VCaP (cell line): Measurements from ENCODE around the gene PRKG1.

ENCODE experiments used
- H3K27ac ChIP-seq: fragments of 450-650 bp; 2 replicates; pipeline ENCODE4 v1.5.1; 2017
- TF ChIP-seq, protein P1 (sequence below): fragments of 450-650 bp; conservative IDR thresholded peaks from 2 replicates; pipeline ENCODE4 v1.5.1; 2017; ENCODE audit warnings: mild to moderate bottlenecking, moderate library complexity

PRKG1 gene

DNA sequence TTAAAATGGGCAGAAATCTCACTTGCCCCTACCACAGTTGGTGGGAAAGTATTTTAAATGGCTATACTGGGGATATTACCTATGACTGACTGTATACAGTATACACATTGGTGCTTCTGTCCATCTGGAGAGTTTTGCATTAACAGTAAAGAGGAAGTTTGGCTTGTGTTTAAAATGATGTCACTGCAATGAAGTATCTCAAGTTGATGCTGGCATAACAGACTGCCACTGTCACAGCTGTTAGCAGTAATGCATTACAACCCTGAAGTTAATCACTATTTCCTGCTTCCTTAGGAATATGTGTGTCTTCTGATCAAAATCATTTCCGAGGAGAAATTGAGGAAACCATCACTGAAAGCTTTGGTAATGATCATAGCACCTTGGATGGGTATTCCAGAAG lies 1241.7 kb downstream of the PRKG1 start:
- TF ChIP-seq, protein P1, sequence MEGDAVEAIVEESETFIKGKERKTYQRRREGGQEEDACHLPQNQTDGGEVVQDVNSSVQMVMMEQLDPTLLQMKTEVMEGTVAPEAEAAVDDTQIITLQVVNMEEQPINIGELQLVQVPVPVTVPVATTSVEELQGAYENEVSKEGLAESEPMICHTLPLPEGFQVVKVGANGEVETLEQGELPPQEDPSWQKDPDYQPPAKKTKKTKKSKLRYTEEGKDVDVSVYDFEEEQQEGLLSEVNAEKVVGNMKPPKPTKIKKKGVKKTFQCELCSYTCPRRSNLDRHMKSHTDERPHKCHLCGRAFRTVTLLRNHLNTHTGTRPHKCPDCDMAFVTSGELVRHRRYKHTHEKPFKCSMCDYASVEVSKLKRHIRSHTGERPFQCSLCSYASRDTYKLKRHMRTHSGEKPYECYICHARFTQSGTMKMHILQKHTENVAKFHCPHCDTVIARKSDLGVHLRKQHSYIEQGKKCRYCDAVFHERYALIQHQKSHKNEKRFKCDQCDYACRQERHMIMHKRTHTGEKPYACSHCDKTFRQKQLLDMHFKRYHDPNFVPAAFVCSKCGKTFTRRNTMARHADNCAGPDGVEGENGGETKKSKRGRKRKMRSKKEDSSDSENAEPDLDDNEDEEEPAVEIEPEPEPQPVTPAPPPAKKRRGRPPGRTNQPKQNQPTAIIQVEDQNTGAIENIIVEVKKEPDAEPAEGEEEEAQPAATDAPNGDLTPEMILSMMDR, result no peak
- H3K27ac ChIP-seq, result no peak overlapping the region

DNA sequence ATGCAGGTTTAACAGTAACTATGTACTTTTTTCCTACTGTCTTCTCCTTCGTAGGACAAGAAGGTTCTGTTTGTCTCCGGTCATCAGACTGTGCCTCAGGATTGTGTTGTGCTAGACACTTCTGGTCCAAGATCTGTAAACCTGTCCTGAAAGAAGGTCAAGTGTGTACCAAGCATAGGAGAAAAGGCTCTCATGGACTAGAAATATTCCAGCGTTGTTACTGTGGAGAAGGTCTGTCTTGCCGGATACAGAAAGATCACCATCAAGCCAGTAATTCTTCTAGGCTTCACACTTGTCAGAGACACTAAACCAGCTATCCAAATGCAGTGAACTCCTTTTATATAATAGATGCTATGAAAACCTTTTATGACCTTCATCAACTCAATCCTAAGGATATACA lies 1242.2 kb downstream of the PRKG1 start:
- TF ChIP-seq, protein P1, result no peak
- no peak overlapping the region for H3K27ac ChIP-seq

DNA sequence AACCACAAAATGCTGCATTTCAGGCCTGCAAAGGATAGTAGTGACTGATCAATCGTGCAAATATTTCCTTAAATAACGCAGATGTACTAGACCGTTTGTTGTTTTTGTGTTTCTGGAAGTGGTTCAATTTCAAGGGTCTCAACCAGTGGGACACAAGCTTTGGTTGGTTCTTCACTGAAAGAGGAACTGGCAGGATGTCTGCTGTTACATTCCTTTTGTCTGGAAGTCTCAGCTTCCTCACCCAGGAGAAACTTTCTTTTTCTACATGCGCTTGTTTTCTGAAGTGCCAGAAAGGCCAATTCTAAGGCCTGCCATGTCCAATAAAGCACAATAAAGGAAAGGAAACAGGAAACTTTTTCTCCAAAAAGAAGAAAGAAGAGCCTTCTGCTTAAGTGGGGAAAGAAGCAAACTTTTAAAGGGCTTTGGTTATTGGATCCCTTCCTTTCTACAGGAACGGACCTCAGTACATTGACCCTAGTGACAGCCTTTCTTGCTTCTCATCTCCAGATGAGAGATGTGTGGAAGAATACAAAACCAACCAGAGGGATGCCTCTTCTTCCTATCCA lies 1243.9 kb downstream of the PRKG1 start:
- no peak overlapping the region for H3K27ac ChIP-seq
- TF ChIP-seq, protein P1, result no peak

DNA sequence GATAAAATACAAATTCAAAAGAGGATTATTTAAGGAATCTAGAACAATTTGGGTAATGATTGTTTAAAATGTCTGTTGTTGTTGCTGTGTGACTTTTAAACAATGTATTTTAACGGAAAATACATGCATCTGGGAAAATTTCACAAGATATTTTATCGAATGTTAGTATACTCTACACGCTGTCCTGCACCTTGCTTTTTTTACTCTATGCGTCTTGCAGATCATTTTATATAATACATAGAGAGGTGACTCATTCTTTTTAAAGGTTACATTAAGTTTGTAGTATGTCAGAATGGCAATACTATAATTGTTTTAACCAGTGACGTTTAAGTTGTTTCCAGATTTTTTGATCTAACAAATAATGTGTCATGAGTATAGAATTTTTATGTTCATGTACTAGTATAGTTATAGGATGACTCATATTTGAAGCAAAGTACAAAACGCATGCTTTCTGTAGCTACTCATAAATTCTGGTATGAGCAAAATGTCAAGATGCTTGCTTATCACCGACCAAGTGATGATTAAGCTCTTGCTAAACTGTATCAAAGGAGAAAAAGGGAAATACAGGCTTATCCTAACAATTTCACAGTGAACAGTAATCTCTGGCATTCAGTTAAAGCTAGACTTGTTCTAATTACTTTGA lies 1244.7 kb downstream of the PRKG1 start:
- H3K27ac ChIP-seq, result no peak overlapping the region
- TF ChIP-seq, protein P1, result no peak

DNA sequence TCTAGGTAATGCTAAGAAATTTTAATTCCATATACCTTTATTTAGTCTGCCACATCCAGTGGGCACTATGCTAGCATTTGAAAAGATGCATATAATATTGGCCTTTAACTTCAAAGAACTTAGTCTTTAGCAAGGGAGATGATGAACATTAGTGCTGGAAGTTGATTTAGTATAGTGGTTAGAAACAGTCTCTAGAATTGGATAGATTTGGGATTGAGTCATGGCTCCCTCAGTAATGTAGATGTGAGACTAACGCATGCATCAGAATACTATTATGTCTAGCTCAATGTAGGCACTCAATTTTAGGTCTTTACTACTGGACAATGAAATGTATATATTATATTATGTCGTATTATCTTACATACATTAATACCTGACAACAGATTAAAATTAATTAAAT lies 1245.6 kb downstream of the PRKG1 start:
- H3K27ac ChIP-seq, result no peak overlapping the region
- TF ChIP-seq, protein P1, result no peak

DNA sequence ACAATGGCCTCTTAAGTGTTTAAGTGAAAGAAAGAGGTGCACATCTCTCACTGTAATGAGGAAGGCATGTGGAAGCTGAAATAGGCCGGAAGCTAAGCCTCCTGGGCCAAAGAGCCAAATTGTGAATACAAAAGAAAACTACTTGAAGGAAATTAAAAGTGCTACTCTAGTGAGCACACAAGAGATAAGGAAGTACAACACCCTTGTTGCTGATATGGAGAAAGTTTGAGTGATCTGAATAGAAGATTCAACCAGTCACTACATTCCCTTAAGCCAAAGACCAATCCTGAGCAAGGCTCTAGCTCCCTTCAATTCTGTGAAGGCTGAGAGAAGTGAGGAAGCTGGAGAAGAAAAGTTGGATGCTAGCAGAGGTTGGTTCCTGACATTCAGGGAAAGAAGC lies 1248.0 kb downstream of the PRKG1 start:
- TF ChIP-seq, protein P1, result no peak
- no peak overlapping the region for H3K27ac ChIP-seq

DNA sequence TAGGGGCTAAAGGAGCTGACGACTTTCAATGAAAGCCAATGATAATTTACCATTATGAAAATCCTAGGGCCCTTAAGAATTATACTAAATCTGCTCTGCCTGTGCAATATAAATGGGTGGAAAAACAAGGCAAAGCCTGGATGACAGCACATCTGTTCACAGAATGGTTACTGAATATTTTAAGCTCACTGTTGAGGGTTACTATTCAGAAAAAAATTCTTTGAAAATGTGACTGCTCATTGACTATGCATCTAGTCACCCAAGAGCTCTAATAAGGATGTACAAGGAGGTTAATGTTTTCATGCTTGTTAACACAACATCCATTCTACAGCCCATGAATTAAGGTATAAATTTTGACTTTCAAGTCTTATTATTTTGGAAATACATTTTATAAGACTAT lies 1248.6 kb downstream of the PRKG1 start:
- no peak overlapping the region for H3K27ac ChIP-seq
- TF ChIP-seq, protein P1, result no peak
